OCI-LY3 (cell line): ENCODE measurements around the gene TPH2.

Source experiments
- H2AFZ ChIP-seq: fragments of 200-600, 300-600 bp; shearing (Covaris generic); 2 replicates; pipeline ENCODE4 v1.6.0; 2014; ENCODE audit warnings: antibody characterized with exemption, low read depth, low read length
- H3K27ac ChIP-seq: fragments of 200-600, 300-600 bp; sonication (generic); 2 replicates; pipeline ENCODE4 v1.5.1; 2014; ENCODE audit warnings: mild to moderate bottlenecking, low read length, moderate library complexity, mixed read lengths
- H3K27me3 ChIP-seq: fragments of 200-600, 300-600 bp; sonication (generic); 2 replicates; pipeline ENCODE4 v1.6.1; 2014; ENCODE audit warnings: low read depth, low read length, mixed read lengths
- H3K36me3 ChIP-seq: fragments of 200-600, 300-600 bp; sonication (generic); replicated peaks from 2 replicates; pipeline ENCODE3; 2014; ENCODE audit warnings: low read depth, low read length, mixed read lengths
- H3K4me1 ChIP-seq: fragments of 300-600, 200-600 bp; sonication (generic); 2 replicates; pipeline ENCODE4 v1.6.1; 2014; ENCODE audit warnings: low read length, mixed read lengths
- H3K4me2 ChIP-seq: fragments of 200-600, 300-600 bp; sonication (generic); 2 replicates; pipeline ENCODE4 v1.6.1; 2014; ENCODE audit warnings: low read length, mixed read lengths
- H3K4me3 ChIP-seq: fragments of 300-600, 200-600 bp; sonication (generic); 2 replicates; pipeline ENCODE4 v1.5.1; 2014; ENCODE audit warnings: antibody characterized with exemption, mild to moderate bottlenecking, low read length, moderate library complexity
- H3K79me2 ChIP-seq: fragments of 300-600, 200-600 bp; shearing (Covaris generic); 2 replicates; pipeline ENCODE4 v1.6.1; 2014; ENCODE audit warnings: mild to moderate bottlenecking, low read length, mixed read lengths
- H3K9ac ChIP-seq: fragments of 300-600, 200-600 bp; shearing (Covaris generic); 2 replicates; pipeline ENCODE4 v1.6.0; 2014; ENCODE audit warnings: mild to moderate bottlenecking, low read length, moderate library complexity
- H3K9me3 ChIP-seq: fragments of 200-600, 300-600 bp; shearing (Covaris generic); 2 replicates; pipeline ENCODE4 v1.6.1; 2014; ENCODE audit warnings: low read length, mixed read lengths; ENCODE audit not compliant: insufficient read depth
- H4K20me1 ChIP-seq: fragments of 200-600, 300-600 bp; sonication (generic); 2 replicates; pipeline ENCODE4 v1.6.1; 2016; ENCODE audit warnings: low read length, mixed read lengths; ENCODE audit not compliant: insufficient read depth
- EZH2phosphoT487 ChIP-seq: fragments of 200-600 bp; shearing (Covaris generic); IDR thresholded peaks from 2 replicates; pipeline ENCODE4 v1.6.1; 2018; ENCODE audit warnings: antibody characterized with exemption, mixed run types, low read depth
- TF ChIP-seq, protein P1 (sequence below): fragments of 200-600, 300-600 bp; sonication (generic); IDR thresholded peaks from 2 replicates; pipeline ENCODE4 v1.5.1; 2014; ENCODE audit warnings: antibody characterized with exemption, low read length, low read depth

Gene TPH2

DNA sequence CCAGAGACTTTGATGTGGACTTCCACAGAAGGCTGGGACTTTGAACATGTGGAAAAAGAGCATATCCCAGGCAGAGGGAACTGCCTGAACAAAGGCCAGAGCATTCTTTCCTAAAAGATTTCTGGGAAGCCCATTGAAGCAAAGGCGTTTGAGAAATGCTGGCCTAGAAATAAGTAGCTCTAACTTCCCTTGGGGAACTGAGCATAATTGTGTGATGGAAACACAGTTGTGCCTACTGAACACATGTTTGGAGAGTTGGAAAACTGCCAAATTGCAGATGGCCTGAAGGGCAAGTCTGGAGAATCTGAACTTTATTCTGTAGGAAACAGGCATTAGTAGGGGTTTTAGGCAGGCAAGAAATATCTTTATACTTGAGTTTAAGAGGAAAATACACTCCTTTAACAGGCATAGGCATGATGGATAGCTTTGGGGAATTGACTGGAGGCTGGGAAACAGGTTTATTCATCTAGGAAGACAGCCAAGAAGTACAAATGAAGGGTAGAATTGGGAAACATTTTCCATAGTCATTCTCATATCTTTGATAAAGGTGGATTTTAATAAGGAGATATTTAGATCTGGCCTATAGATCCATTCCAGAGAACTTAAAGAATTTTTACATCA lies 134.1 kb downstream of the TPH2 start:
- Histone ChIP-seq H3K4me2 (no peak overlapping the region), H3K27ac (no peak overlapping the region), H3K79me2 (no peaks in the 10 kb centered on the region), H3K27me3 (no peaks in the 10 kb centered on the region), H2AFZ (no peak overlapping the region), H4K20me1 (no peaks in the 10 kb centered on the region), H3K9ac (no peak overlapping the region), H3K4me3 (no peak overlapping the region), H3K4me1 (no peaks in the 10 kb centered on the region), H3K9me3 (no peaks in the 10 kb centered on the region), H3K36me3 (no peaks in the 10 kb centered on the region)
- TF ChIP-seq, protein P1, sequence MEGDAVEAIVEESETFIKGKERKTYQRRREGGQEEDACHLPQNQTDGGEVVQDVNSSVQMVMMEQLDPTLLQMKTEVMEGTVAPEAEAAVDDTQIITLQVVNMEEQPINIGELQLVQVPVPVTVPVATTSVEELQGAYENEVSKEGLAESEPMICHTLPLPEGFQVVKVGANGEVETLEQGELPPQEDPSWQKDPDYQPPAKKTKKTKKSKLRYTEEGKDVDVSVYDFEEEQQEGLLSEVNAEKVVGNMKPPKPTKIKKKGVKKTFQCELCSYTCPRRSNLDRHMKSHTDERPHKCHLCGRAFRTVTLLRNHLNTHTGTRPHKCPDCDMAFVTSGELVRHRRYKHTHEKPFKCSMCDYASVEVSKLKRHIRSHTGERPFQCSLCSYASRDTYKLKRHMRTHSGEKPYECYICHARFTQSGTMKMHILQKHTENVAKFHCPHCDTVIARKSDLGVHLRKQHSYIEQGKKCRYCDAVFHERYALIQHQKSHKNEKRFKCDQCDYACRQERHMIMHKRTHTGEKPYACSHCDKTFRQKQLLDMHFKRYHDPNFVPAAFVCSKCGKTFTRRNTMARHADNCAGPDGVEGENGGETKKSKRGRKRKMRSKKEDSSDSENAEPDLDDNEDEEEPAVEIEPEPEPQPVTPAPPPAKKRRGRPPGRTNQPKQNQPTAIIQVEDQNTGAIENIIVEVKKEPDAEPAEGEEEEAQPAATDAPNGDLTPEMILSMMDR = no peak
- TF ChIP-seq EZH2phosphoT487 = no peak

DNA sequence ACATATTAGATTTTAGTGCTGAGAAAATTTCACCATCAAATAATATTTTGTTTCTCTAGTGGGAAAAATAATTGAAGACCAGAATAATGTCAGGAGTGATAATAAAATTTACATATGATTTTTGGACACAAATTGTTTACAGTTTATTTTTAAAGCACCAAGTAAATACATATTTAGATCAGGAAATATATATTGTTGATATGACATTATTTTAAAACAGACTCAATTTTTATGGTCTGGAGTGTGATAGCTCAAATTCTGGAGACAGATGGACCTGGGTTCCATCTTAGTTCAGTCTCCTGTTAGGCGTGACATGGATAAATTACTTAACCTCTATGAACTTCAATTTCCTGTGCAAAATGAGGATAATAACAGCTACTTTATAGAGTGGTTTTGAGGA lies 135.4 kb downstream of the TPH2 start:
- Histone ChIP-seq H3K27me3 (no peaks in the 10 kb centered on the region), H3K4me1 (no peaks in the 10 kb centered on the region), H2AFZ (no peak overlapping the region), H3K79me2 (no peaks in the 10 kb centered on the region), H3K27ac (no peak overlapping the region), H4K20me1 (no peaks in the 10 kb centered on the region), H3K4me2 (no peak overlapping the region), H3K9me3 (no peaks in the 10 kb centered on the region), H3K9ac (no peak overlapping the region), H3K4me3 (no peak overlapping the region), H3K36me3 (no peaks in the 10 kb centered on the region)
- TF ChIP-seq EZH2phosphoT487 = no peak
- TF ChIP-seq, protein P1 = no peak

DNA sequence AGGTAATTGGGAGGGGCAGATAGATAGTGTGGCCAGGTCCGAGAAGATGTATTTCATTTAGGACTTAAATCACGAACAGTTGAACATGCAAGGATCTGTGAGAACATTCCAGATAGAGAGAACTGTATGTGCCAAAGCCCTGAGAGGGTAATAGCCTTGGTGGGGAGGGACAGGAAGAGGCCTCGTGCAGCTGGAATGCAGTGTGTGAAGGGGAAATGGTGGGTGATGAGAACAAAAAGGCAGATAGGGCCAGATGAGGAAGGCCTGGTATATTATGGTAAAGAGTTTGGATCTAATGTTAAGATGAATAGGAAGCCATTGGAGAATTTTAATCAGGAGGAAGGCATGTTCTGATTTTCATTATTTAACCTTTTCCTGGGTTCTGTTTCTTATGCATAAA lies 136.3 kb downstream of the TPH2 start:
- Histone ChIP-seq H4K20me1 (no peaks in the 10 kb centered on the region), H3K9me3 (no peaks in the 10 kb centered on the region), H3K27ac (no peak overlapping the region), H3K9ac (no peak overlapping the region), H3K4me2 (no peak overlapping the region), H2AFZ (no peak overlapping the region), H3K4me3 (no peak overlapping the region), H3K36me3 (no peaks in the 10 kb centered on the region), H3K27me3 (no peaks in the 10 kb centered on the region), H3K79me2 (no peaks in the 10 kb centered on the region), H3K4me1 (no peaks in the 10 kb centered on the region)
- TF ChIP-seq, protein P1 = no peak
- no peak for TF ChIP-seq EZH2phosphoT487

DNA sequence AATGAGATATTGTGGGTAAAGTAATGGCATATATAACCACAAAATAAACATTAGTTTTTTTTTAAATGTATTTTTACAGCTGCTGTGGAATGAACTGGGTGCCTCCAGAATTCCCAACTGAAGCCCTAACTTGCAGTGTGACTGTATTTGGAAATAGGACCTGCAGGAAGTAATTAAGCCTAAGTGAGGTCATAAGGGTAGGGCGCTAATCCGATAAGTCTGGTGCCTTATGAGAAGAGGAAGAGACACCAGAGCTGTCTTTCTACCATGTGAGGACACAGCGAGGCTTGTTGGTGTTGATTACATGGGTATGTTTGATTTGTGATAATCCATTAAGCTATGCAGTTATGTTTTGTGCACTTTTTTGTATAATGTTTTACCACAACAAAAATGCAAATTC lies 136.8 kb downstream of the TPH2 start:
- H3K9ac ChIP-seq = no peak overlapping the region
- H3K4me3 ChIP-seq = no peak overlapping the region
- H3K79me2 ChIP-seq = no peaks in the 10 kb centered on the region
- TF ChIP-seq EZH2phosphoT487 = no peak
- TF ChIP-seq, protein P1 = no peak
- no peaks in the 10 kb centered on the region for H3K36me3 ChIP-seq
- H3K27me3 ChIP-seq = no peaks in the 10 kb centered on the region
- H2AFZ ChIP-seq = no peak overlapping the region
- H3K9me3 ChIP-seq = no peaks in the 10 kb centered on the region
- no peaks in the 10 kb centered on the region for H4K20me1 ChIP-seq
- H3K27ac ChIP-seq = no peak overlapping the region
- H3K4me2 ChIP-seq = no peak overlapping the region
- no peaks in the 10 kb centered on the region for H3K4me1 ChIP-seq
